GM19463 (cell line): ENCODE results near the gene MED8.
A peak's percentile ranks its signal among the peaks of the same experiment; 100 is the strongest.

ENCODE experiments used
- ATAC-seq: cut with Tn5 transposase; IDR thresholded peaks from one replicate; pipeline ENCODE4 v1.9.1; 2021; ENCODE audit warnings: mild to moderate bottlenecking, moderate library complexity; ENCODE audit not compliant: unreplicated experiment

The MED8 gene

GRCh38 chr1:43363283-43363934 lies 26.2 kb downstream of the MED8 start:
- no peak for ATAC-seq

GRCh38 chr1:43360616-43361015 lies 29.0 kb downstream of the MED8 start:
- ATAC-seq = no peak

GRCh38 chr1:43359696-43360095 lies 29.9 kb downstream of the MED8 start:
- ATAC-seq = no peak

- peak; percentile 96 for ATAC-seq
Observed at GRCh38 chr1:43358746-43359693, 30.6 kb downstream of the MED8 start, which contains the start of gene CDC20. Gene CDC20, plus strand, starts transcription at chr1:43358981. Its CDS starts 235 bp downstream, at chr1:43359216.

GRCh38 chr1:43358121-43358745 lies 31.4 kb downstream of the MED8 start:
- ATAC-seq = peak; percentile 3

GRCh38 chr1:43357251-43357650 lies 32.3 kb downstream of the MED8 start:
- ATAC-seq = no peak

GRCh38 chr1:43354936-43355335 lies 34.7 kb downstream of the MED8 start:
- ATAC-seq = no peak

GRCh38 chr1:43354471-43354870 lies 35.1 kb downstream of the MED8 start:
- no peak for ATAC-seq

GRCh38 chr1:43352881-43353280 lies 36.7 kb downstream of the MED8 start:
- no peak for ATAC-seq

GRCh38 chr1:43352351-43352705 lies 37.3 kb downstream of the MED8 start:
- no peak for ATAC-seq

GRCh38 chr1:43351421-43352350 lies 37.9 kb downstream of the MED8 start:
- no peak for ATAC-seq

- no peak for ATAC-seq
Observed at GRCh38 chr1:43350976-43351375, 38.6 kb downstream of the MED8 start.

- ATAC-seq = no peak
Observed at GRCh38 chr1:43349594-43350306, 39.9 kb downstream of the MED8 start.

- peak; percentile 65 for ATAC-seq
Observed at GRCh38 chr1:43348809-43349593, 40.6 kb downstream of the MED8 start.

- no peak for ATAC-seq
Observed at GRCh38 chr1:43348343-43348808, 41.2 kb downstream of the MED8 start.

GRCh38 chr1:43346636-43347035 lies 43.0 kb downstream of the MED8 start:
- no peak for ATAC-seq

GRCh38 chr1:43345120-43345519 lies 44.5 kb downstream of the MED8 start:
- no peak for ATAC-seq

- ATAC-seq = no peak
Observed at GRCh38 chr1:43344267-43344850, 45.2 kb downstream of the MED8 start.

- no peak for ATAC-seq
Observed at GRCh38 chr1:43340559-43340958, 49.0 kb downstream of the MED8 start.
